GM21528 (cell line): ENCODE measurements around the gene DDX23.

Experiments
- ATAC-seq: cut with Tn5 transposase; IDR thresholded peaks from one replicate; pipeline ENCODE4 v1.9.1; 2021; ENCODE audit warnings: mild to moderate bottlenecking, moderate library complexity; ENCODE audit not compliant: unreplicated experiment, low FRiP score

Gene DDX23

GRCh38 chr12:48824905-48825304, 27.1 kb downstream of the DDX23 start:
- no peak for ATAC-seq

GRCh38 chr12:48824112-48824511, 27.9 kb downstream of the DDX23 start:
- no peak for ATAC-seq

GRCh38 chr12:48823281-48823680, 28.7 kb downstream of the DDX23 start:
- ATAC-seq = no peak

- ATAC-seq = no peak
Measured at GRCh38 chr12:48822711-48823110, 29.3 kb downstream of the DDX23 start.

GRCh38 chr12:48822139-48822538, 29.8 kb downstream of the DDX23 start:
- ATAC-seq = no peak

DNA sequence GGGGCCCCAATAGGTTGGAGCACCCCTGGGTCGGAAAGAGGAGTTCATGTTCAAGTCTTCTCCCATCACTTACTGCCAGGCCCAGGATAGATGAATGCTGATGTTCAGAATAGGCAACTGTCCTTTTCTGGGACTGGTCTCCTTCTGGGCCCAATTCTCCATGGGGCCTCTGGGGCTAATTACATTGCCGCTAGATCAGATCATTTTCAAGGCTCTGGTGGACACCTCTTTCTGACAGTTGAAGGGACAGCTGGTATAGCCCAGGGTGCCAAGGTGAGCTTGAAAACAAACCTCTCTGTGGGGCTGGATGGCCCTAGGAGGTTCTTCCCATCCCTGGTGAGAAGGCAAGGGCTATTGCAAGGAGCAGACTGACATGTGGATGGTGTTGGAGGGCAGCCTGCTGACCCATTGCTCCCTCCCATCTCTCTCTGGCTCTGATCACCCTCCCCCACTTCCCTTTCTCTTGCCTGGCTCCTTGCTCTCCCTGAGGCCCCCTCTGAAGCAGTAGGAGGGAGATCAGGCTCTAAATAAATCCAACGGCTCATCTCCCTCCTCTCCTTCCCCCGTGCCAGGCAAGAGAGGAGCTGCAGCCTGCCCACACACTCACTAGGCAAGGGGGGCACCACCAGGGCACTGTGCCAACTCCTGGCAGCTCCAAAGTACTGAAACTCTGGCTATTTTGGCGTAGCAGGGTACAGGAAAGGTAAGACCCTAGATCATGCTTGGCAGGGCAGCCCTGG, 31.8 kb downstream of the DDX23 start:
- no peak for ATAC-seq

GRCh38 chr12:48818831-48819590, 33.0 kb downstream of the DDX23 start:
- ATAC-seq = no peak

- no peak for ATAC-seq
Measured at GRCh38 chr12:48817873-48818830, 33.8 kb downstream of the DDX23 start, which contains the start of gene CACNB3. Gene CACNB3, plus strand, starts transcription at chr12:48818496. Its CDS starts 434 bp downstream, at chr12:48818930.

GRCh38 chr12:48816143-48816854, 35.7 kb downstream of the DDX23 start:
- ATAC-seq = no peak

- ATAC-seq = peak; percentile 37
Measured at GRCh38 chr12:48815126-48816110, 36.5 kb downstream of the DDX23 start.

DNA sequence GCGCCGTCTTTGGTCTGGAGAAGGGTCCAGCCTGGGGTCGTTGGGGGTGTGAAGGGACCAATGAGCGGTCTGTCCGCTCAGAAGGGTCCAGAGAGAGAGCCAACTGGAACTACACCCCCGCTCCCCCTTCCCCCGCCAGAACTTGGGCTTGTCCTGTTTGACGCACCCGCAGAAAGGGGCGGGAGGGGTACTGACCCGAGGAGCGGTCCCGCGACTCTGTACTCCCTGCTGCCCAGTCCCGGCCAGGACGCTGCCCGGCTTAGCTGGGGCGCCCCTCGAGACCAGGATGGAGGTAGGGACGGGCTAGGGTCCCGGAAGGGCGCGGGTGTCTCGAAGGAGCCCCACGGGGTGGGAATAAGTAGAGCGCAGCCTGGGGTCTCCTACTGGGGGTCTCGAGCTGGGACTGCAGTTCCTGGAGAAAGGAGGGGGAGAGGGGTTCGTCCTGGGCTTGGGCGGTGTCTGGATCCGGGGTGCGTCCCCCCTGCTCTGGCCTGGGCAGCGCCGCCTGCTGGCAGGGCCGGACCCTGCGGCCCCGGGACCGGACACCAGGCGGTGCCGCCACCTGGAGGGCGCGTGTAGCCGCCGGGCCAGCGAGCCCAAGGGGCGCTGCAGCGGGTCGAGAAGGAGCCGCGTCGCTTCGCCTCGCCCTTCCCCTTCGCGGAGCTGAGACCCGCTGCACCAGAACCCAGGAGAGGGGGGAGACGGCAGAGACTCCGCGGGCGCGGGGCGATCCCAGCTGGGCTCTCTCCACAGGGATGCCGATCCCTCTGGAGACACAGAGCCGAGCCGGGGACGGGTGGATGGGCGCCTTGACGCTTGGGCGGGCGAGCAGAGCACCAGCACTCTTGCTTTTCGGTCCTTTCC, 37.5 kb downstream of the DDX23 start:
- peak; percentile 75 for ATAC-seq

DNA sequence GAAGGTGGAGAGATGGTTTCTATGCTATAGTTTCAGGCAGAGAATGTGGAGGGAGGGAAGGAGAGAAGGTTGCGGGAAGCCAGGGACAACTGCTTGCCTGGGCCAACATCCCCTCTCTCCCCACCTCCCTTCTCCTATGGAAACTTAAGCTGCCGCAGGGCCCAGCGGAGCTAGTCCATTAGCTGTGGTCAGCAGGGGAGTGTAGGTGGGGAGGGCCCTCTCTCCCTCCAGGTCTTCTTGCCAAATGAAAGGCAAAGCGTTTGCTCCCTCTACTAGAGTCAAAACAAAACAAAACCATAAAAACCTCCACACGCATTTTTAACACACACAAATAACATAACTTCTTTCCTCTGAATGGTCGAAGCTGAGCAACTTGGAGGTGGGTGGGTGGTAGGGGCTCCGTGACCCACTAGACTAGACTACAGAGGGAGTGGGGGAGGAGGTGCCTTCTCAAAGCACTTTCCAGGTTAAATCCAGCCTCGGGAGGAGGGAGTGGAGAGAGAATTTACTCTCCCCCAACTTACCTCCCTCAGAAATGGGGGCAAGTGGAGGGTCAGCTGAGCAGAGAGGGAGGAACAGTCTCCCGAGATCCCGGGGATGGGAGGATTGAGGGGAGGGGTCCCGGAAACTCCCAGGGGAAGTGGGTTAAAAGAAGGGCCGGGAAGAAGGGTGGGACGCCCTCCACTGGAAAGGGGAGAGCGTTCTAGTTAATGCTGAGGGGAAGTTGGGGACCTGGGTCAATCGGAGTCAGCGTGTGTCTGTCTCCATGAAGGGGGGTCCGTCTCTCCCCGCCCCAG, 38.3 kb downstream of the DDX23 start:
- no peak for ATAC-seq

GRCh38 chr12:48812389-48812788, 39.6 kb downstream of the DDX23 start:
- no peak for ATAC-seq

GRCh38 chr12:48811437-48812090, 40.4 kb downstream of the DDX23 start:
- no peak for ATAC-seq

DNA sequence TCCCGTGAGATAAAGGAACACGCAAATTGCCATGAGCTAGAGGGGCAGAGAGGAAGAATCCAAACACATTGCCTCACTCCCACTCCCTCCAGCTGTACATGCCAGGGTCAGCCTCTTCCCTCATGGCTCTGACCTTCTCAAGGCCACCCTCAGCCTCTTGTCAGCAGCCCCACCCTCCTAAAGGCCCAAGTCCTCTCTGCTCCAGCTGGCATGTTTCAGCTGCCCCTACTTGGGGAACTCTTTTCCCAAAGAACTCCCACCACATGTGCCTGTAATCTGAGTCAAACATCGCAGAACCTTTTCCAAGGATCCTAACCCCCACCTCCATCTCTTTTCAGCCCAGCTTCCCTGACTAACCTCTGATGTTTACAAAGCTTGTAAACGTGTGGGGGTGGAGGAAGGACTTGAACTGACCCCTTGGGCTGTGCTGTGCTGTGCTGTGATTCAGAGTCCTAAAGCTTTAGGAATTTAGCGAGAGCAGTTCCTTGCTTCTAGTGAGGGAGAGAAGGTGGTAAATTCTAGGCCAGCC, 41.0 kb downstream of the DDX23 start:
- ATAC-seq = no peak

GRCh38 chr12:48807981-48808380, 44.0 kb downstream of the DDX23 start:
- ATAC-seq = no peak
